K562 (cell line): ENCODE measurements around the gene CPZ.

Experiments used
- EGR1 ChIP-seq: fragments of 450-650 bp; conservative IDR thresholded peaks from 2 replicates; pipeline ENCODE4 v1.6.1; 2017; ENCODE audit warnings: mild to moderate bottlenecking
- POLR2A ChIP-seq: fragments of 450-650 bp; conservative IDR thresholded peaks from 2 replicates; pipeline ENCODE4 v1.6.1; 2016
- POLR2AphosphoS5 ChIP-seq: IDR thresholded peaks from 2 replicates; pipeline ENCODE4 v1.6.1; 2011; ENCODE audit warnings: mild to moderate bottlenecking, low read depth, low read length, moderate library complexity; ENCODE audit not compliant: control insufficient read depth, insufficient read depth
- RAD51 ChIP-seq: fragments of 450-650 bp; IDR thresholded peaks from 2 replicates; pipeline ENCODE4 v1.7.1; 2016; ENCODE audit warnings: low read depth, mild to moderate bottlenecking, borderline replicate concordance
- RFX5 ChIP-seq: IDR thresholded peaks from 2 replicates; pipeline ENCODE4 v1.6.1; 2011; ENCODE audit warnings: low read depth, mild to moderate bottlenecking, improper control_type of control experiment, low read length
- TF ChIP-seq, protein P1 (sequence below), 3 experiments: IDR thresholded peaks in 2 of 3; conservative IDR thresholded peaks in 1 of 3; 2 replicates each; pipeline ENCODE4 v1.5.1; 2011 to 2012; ENCODE audit warnings: low read length in 3 of 3, mild to moderate bottlenecking in 3 of 3, control low read depth in 2 of 3, improper control_type of control experiment in 1 of 3, inconsistent platforms in 1 of 3, low read depth in 1 of 3, mixed read lengths in 1 of 3, moderate library complexity in 1 of 3; ENCODE audit not compliant: insufficient read depth in 2 of 3

DNA sequence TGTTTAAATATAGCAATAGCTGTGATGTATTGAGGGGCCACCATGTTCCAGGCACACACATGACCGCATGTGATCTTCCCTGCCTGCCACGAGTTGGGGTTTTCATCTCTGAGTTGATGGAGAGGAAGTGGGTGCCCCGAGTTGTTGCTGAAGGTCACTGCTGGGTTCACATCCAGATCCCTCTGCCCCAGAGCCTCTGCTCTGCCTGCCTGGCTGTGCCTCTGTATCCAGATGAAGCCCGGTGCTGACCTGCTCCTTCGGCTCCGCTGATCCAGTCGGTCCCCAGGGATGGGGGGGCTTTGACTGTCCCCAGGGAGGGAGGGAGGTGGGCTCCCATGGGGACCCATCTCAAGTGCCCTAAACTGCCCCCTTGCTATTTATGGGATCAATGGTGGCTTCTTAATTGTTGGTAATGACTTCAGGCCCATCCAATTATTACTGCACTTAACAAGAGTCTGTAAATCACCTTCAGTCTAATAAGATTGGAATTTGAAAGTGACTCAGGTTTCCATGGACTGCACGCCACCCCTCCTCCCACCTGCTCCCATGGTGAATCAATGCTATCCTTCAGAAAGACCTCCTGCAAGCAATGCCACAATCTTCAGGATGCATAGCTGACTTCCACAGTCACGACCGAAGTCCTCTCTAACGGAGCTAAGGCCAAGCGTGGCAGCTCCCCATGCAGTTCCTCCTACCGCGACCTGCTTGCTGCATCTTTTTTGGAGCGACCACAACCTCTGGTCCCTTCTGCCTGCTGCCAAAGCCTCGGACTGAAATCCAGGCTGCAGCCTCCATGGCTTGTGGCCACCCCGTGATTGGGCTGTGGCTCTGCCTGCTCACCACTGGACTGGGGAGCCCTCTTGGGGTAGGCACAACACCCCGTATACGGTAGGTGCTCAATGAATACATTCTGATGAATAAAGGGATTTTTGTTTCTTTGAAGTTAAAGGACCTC is 73.1 kb downstream of the CPZ start:
- TF ChIP-seq, protein P1, sequence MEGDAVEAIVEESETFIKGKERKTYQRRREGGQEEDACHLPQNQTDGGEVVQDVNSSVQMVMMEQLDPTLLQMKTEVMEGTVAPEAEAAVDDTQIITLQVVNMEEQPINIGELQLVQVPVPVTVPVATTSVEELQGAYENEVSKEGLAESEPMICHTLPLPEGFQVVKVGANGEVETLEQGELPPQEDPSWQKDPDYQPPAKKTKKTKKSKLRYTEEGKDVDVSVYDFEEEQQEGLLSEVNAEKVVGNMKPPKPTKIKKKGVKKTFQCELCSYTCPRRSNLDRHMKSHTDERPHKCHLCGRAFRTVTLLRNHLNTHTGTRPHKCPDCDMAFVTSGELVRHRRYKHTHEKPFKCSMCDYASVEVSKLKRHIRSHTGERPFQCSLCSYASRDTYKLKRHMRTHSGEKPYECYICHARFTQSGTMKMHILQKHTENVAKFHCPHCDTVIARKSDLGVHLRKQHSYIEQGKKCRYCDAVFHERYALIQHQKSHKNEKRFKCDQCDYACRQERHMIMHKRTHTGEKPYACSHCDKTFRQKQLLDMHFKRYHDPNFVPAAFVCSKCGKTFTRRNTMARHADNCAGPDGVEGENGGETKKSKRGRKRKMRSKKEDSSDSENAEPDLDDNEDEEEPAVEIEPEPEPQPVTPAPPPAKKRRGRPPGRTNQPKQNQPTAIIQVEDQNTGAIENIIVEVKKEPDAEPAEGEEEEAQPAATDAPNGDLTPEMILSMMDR (IDR thresholded peaks at IDR 0.05 in 2 of 3, conservative IDR thresholded peaks at IDR 0.05 in 1 of 3; ENCODE audit: insufficient read depth in 2 of 3, low read depth in 1 of 3, low read length in 3 of 3) = no peak
- no peak for TF ChIP-seq EGR1
- no peak for TF ChIP-seq POLR2AphosphoS5
- no peak for TF ChIP-seq RAD51
- no peak for TF ChIP-seq RFX5
- no peak for TF ChIP-seq POLR2A
